Measurements from ENCODE around the gene ABHD2.

DNA sequence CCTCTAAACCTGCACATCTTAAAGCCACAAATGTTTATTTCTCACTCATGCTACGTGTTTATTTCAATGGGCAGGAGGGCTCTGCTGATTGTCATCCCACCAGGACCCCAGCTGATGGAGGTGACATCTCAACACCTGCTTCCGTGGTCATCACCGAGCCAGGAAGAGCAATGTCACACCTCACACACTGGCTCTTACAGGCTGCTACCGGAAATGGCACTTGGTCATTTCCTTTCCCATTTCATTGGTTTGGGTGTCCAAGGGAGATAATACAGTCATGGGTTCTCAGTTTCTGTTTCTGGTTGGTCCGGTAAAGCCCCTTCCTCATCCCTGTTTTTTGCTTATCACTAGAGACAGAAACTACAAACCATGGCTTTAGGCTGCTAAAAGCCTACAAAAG is 41.9 kb downstream of the ABHD2 start:
- TF ChIP-seq HDGF (IDR thresholded peaks at IDR 0.05; ENCODE audit: borderline replicate concordance), result no peak
- no peak for TF ChIP-seq BHLHE40 (IDR thresholded peaks at IDR 0.05; ENCODE audit: borderline replicate concordance)
- no peak for TF ChIP-seq NFRKB (IDR thresholded peaks at IDR 0.05)
- no peak for TF ChIP-seq FOXM1 (IDR thresholded peaks at IDR 0.05; ENCODE audit: borderline replicate concordance)
- no peak for TF ChIP-seq TARDBP (IDR thresholded peaks at IDR 0.05)
- TF ChIP-seq, protein P1, sequence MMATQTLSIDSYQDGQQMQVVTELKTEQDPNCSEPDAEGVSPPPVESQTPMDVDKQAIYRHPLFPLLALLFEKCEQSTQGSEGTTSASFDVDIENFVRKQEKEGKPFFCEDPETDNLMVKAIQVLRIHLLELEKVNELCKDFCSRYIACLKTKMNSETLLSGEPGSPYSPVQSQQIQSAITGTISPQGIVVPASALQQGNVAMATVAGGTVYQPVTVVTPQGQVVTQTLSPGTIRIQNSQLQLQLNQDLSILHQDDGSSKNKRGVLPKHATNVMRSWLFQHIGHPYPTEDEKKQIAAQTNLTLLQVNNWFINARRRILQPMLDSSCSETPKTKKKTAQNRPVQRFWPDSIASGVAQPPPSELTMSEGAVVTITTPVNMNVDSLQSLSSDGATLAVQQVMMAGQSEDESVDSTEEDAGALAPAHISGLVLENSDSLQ (IDR thresholded peaks at IDR 0.05), result no peak
- no peak for TF ChIP-seq FOXK2 (IDR thresholded peaks at IDR 0.05)
- no peak for TF ChIP-seq FOXA1 (IDR thresholded peaks at IDR 0.05)
- no peak for TF ChIP-seq SP1 (IDR thresholded peaks at IDR 0.05)
- TF ChIP-seq SUZ12 (IDR thresholded peaks at IDR 0.05), result no peak
